ENCODE data around the gene AMDHD2. TPM values are rescaled to one million over a fixed set of nuclear protein-coding genes. Genes with fewer than 3 reads are reported as not detected.
A peak's percentile ranks its signal among the peaks of the same experiment; 100 is the strongest.

Gene AMDHD2
- total and polyA plus RNA-seq, 2 of the 13 experiments (the other 11 are each of a cell fraction or from before 2014, with no cell fraction given): 33.5 to 39.1 TPM

GRCh38 chr16:2484898-2485508 is 35.2 kb upstream of the AMDHD2 start (continued):
- TF ChIP-seq GABPB1 (CRISPR knock-in tag; IDR thresholded peaks at IDR 0.05) (peak; percentile 81), SRSF9 (IDR thresholded peaks at IDR 0.05; ENCODE audit: borderline replicate concordance, insufficient read depth, low read depth, low read length, poor library complexity, severe bottlenecking) (no peak), KMT2B (CRISPR knock-in tag; IDR thresholded peaks at IDR 0.05) (peak; percentile 65; the same call in 1 of the 2 replicates), ZNF839 (CRISPR knock-in tag; IDR thresholded peaks at IDR 0.05; ENCODE audit: borderline replicate concordance) (no peak), PAF1 (CRISPR knock-in tag; IDR thresholded peaks at IDR 0.05) (no peak), RAD51 (IDR thresholded peaks at IDR 0.05; ENCODE audit: borderline replicate concordance) (no peak), ZNF777 (CRISPR knock-in tag; IDR thresholded peaks at IDR 0.05) (no peak), SYNCRIP (IDR thresholded peaks at IDR 0.05; ENCODE audit: insufficient read depth, low read depth, low read length) (no peak), MLLT10 (CRISPR knock-in tag; IDR thresholded peaks at IDR 0.05) (no peak), HHEX (CRISPR knock-in tag; IDR thresholded peaks at IDR 0.05) (no peak), ZNF414 (CRISPR knock-in tag; IDR thresholded peaks at IDR 0.05) (peak; percentile 15; the same call in 1 of the 2 replicates), CENPBD1 (CRISPR knock-in tag; IDR thresholded peaks at IDR 0.05; ENCODE audit: borderline replicate concordance, low read depth) (no peak), SIX1 (CRISPR knock-in tag; IDR thresholded peaks at IDR 0.05; ENCODE audit: borderline replicate concordance) (peak; percentile 71; the same call in 1 of the 2 replicates), CCDC6 (CRISPR knock-in tag; IDR thresholded peaks at IDR 0.05) (no peak), HBP1 (CRISPR knock-in tag; IDR thresholded peaks at IDR 0.05; ENCODE audit: low read depth) (no peak), ZNF646 (CRISPR knock-in tag; IDR thresholded peaks at IDR 0.05) (no peak)
- TF ChIP-seq, protein P1, sequence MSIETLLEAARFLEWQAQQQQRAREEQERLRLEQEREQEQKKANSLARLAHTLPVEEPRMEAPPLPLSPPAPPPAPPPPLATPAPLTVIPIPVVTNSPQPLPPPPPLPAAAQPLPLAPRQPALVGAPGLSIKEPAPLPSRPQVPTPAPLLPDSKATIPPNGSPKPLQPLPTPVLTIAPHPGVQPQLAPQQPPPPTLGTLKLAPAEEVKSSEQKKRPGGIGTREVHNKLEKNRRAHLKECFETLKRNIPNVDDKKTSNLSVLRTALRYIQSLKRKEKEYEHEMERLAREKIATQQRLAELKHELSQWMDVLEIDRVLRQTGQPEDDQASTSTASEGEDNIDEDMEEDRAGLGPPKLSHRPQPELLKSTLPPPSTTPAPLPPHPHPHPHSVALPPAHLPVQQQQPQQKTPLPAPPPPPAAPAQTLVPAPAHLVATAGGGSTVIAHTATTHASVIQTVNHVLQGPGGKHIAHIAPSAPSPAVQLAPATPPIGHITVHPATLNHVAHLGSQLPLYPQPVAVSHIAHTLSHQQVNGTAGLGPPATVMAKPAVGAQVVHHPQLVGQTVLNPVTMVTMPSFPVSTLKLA (IDR thresholded peaks at IDR 0.05): peak; percentile 44; the same call in 1 of the 2 replicates
- TF ChIP-seq, protein P2, sequence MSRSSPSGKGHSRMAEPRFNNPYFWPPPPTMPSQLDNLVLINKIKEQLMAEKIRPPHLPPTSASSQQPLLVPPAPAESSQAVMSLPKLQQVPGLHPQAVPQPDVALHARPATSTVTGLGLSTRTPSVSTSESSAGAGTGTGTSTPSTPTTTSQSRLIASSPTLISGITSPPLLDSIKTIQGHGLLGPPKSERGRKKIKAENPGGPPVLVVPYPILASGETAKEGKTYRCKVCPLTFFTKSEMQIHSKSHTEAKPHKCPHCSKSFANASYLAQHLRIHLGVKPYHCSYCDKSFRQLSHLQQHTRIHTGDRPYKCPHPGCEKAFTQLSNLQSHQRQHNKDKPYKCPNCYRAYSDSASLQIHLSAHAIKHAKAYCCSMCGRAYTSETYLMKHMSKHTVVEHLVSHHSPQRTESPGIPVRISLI (CRISPR knock-in tag; IDR thresholded peaks at IDR 0.05; ENCODE audit: borderline replicate concordance): no peak; the same call in 1 of the 2 replicates
